K562 (cell line): ENCODE results near the gene BRWD1. TPM values are rescaled to one million over a fixed set of nuclear protein-coding genes. Genes with fewer than 3 reads are reported as not detected.

Experiments
- ATAC-seq: fragments of 200-7000 bp; cut with Tn5 transposase; 3 replicates; pipeline ENCODE4 v1.9.1; 2020; ENCODE audit warnings: moderate library complexity
- BruUV-seq: library from RNA; stranded (reverse); fragments of 400-500 nt; replicated peaks from 2 replicates; lab custom pipeline; 2021; lab: Mats Ljungman, UMichigan
- CTCF ChIA-PET: fragments of 300-600 bp; formaldehyde crosslinking; extraction: SDS; loops from one replicate; lab custom pipeline; 2021; ENCODE audit warnings: low intra/inter-chr PET ratio; lab: Yijun Ruan, JAX
- POLR2A ChIA-PET: fragments of 300-600, 350-650 bp; sonication (Branson Sonifier 250); formaldehyde crosslinking; extraction: SDS; loops from one replicate; lab custom pipeline; 2021; ENCODE audit warnings: antibody characterized with exemption, inconsistent platforms; lab: Yijun Ruan, JAX
- DNase-seq, 4 experiments: peaks; one replicate each; pipeline versions ENCODE4 v3.0.0 to v3.0.0-alpha.2; 2011 to 2018; ENCODE audit warnings: low spot score in 3 of 4, mixed read lengths in 3 of 4; ENCODE audit errors: extremely low read depth in 1 of 4
- FAIRE-seq: peaks from 2 replicates; lab custom pipeline; 2011; peaks lifted over from hg19 to GRCh38; lab: Jason Lieb, UNC
- H2AFZ ChIP-seq: 2 replicates; pipeline ENCODE4 v1.6.0; 2011; ENCODE audit warnings: low read depth, low read length, control low read depth, inconsistent platforms
- H3K27ac ChIP-seq: fragments of 200-600 bp; 3 replicates; pipeline ENCODE4 v1.8.0; 2011; ENCODE audit warnings: low read depth, mild to moderate bottlenecking, control low read depth, inconsistent platforms, low read length, moderate library complexity, mixed read lengths; ENCODE audit errors: extremely low read depth
- H3K27me3 ChIP-seq, 2 experiments: fragments of 300-600 bp in 1 of 2; 2 replicates in 1 of 2; 3 replicates in 1 of 2; pipeline versions ENCODE4 v1.6.0 to v1.8.0; 2011; ENCODE audit warnings: inconsistent platforms in 2 of 2, low read length in 2 of 2, mild to moderate bottlenecking in 1 of 2, mixed read lengths in 1 of 2, moderate library complexity in 1 of 2; ENCODE audit not compliant: control insufficient read depth in 2 of 2, insufficient read depth in 2 of 2
- H3K36me3 ChIP-seq: fragments of 300-600 bp; 3 replicates; pipeline ENCODE4 v1.8.0; 2011; ENCODE audit warnings: mild to moderate bottlenecking, low read length, inconsistent platforms; ENCODE audit not compliant: control insufficient read depth, insufficient read depth
- H3K4me1 ChIP-seq, 2 experiments: fragments of 200-600 bp in 1 of 2; replicated peaks in 1 of 2; 2 replicates in 1 of 2; 3 replicates in 1 of 2; pipeline versions ENCODE4 v1.5.1 to v1.8.0; 2011; ENCODE audit warnings: inconsistent platforms in 2 of 2, low read length in 2 of 2, mild to moderate bottlenecking in 1 of 2, mixed read lengths in 1 of 2, moderate library complexity in 1 of 2; ENCODE audit not compliant: control insufficient read depth in 2 of 2, insufficient read depth in 2 of 2
- H3K4me2 ChIP-seq: 2 replicates; pipeline ENCODE4 v1.6.1; 2011; ENCODE audit warnings: low read length, control low read depth, inconsistent platforms, mixed read lengths; ENCODE audit not compliant: insufficient read depth
- H3K4me3 ChIP-seq: fragments of 200-600 bp; sonication (generic), shearing (Covaris generic); 2 replicates; pipeline ENCODE4 v1.5.1; 2016; ENCODE audit warnings: control low read depth, inconsistent platforms
- H3K79me2 ChIP-seq: fragments of 200-600 bp; 3 replicates; pipeline ENCODE4 v1.8.0; 2011; ENCODE audit warnings: low read length, inconsistent platforms; ENCODE audit not compliant: control insufficient read depth, insufficient read depth
- H3K9ac ChIP-seq, 2 experiments: 2 replicates each; pipeline versions ENCODE4 v1.6.0 to v1.6.1; 2011; ENCODE audit warnings: low read depth in 2 of 2, low read length in 2 of 2, control low read depth in 1 of 2, inconsistent platforms in 1 of 2, mild to moderate bottlenecking in 1 of 2, mixed read lengths in 1 of 2; ENCODE audit not compliant: insufficient read depth in 1 of 2
- H3K9me1 ChIP-seq: one replicate; pipeline ENCODE4 v1.6.0; 2011; ENCODE audit warnings: inconsistent platforms, mild to moderate bottlenecking, low read length, moderate library complexity; ENCODE audit not compliant: control insufficient read depth, insufficient read depth
- H3K9me3 ChIP-seq: replicated peaks from 2 replicates; pipeline ENCODE4 v1.5.1; 2011; ENCODE audit warnings: low read depth, low read length, inconsistent platforms; ENCODE audit not compliant: control insufficient read depth, insufficient read depth
- H4K20me1 ChIP-seq: replicated peaks from 2 replicates; pipeline ENCODE4 v1.6.1; 2011; ENCODE audit warnings: low read length, inconsistent platforms, mixed read lengths; ENCODE audit not compliant: control insufficient read depth, insufficient read depth
- CEBPG ChIP-seq, 3 experiments: fragments of 200-800 bp in 1 of 3; sonication (Bioruptor generic) in 1 of 3; sonication (generic) in 1 of 3; formaldehyde crosslinking in 1 of 3; IDR thresholded peaks in 2 of 3; conservative IDR thresholded peaks in 1 of 3; 2 replicates each; pipeline versions ENCODE4 v1.6.1 to v1.8.0; 2016 to 2022; ENCODE audit warnings: missing compliant biosample characterization in 2 of 3, missing genetic modification characterization in 2 of 3, mild to moderate bottlenecking in 1 of 3, missing genetic modification reagents in 1 of 3
- SPI1 ChIP-seq: IDR thresholded peaks from 2 replicates; pipeline ENCODE4 v1.6.1; 2011; ENCODE audit warnings: low read depth, low read length, control low read depth, borderline replicate concordance
- in situ Hi-C: fragments of 300-500 bp; cut with MboI; formaldehyde crosslinking; loops from 4 replicates; pipeline ENCODE4 v1.15.0; 2018; ENCODE audit warnings: inconsistent platforms, mixed read lengths
- intact Hi-C: fragments of 100-400 bp; cut with micrococcal nuclease; formaldehyde crosslinking; loops from 2 replicates; pipeline ENCODE4 v1.14.2; 2022
- polyA plus RNA-seq, 8 experiments: library from polyadenylated mRNA; depleted of rRNA in 4 of 8; stranded (reverse) in 5 of 8; unstranded in 3 of 8; fragments of >200 nt; fragmentation: Nextera tagmentation in 2 of 8; fragmentation: Illumina TruSeq in 1 of 8; extraction: Ambion mirVana in 2 of 8; extraction: Trizol in 1 of 8; gene quantifications; 2 replicates each; pipeline versions ENCODE4 v1.2.1 to v1.2.3, GENCODE V29; 2011 to 2014; ENCODE audit warnings: inconsistent platforms in 1 of 8, missing spikeins in 1 of 8
- total RNA-seq, 7 experiments: library from RNA; depleted of rRNA in 6 of 7; stranded (reverse); fragments of >200 nt in 6 of 7; fragmentation: Illumina TruSeq in 2 of 7; extraction: Trizol in 2 of 7; gene quantifications; 2 replicates each; pipeline versions ENCODE4 v1.2.1 to v1.2.3, GENCODE V29; 2011 to 2021; ENCODE audit warnings: low replicate concordance in 1 of 7

The BRWD1 gene
- total and polyA plus RNA-seq, 9 of the 15 experiments (the other 6 are each of a cell fraction or from before 2014, with no cell fraction given), result 10.1 to 60.2 (median 34.1) TPM

DNA sequence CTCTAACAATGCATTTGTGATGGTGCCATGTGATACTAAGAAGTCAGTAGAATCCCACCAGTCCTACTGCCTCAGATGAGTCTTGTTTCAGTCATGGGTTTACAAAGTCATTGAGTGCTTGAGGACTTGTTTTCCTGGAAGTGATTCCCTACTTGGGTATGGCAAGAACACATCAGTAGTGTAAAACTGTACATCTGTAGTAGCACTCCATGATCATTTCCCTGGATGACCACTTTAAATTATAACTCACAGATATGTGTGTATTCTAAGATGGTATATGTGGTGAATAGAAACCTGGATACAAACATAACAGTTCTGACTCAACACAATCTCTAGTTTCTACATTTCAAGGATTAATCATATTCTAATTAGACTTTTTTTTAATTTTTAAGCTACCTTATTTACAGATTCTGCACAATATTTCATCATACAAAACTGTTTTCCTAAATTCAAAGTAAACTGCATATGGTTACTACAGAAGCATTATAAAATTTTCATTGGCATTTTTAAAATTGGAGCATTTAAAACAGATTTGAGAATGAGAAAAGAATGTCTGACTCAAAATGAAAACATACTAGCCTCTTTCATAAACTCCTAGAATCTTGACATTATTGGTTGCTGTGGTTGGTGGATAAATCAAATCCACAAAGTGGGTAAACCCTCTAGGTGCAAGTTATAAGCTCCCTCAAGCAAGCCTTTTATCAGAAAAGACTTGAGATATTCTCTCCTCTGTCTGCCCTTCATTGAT lies 123.4 kb downstream of the BRWD1 start:
- no peak overlapping the region for H3K4me3 ChIP-seq
- no peaks in the 10 kb centered on the region for H3K9me3 ChIP-seq
- no peak for DNase-seq
- intact Hi-C loops (loop anchor here (10.0 kb wide), 1 partner anchor 125 kb away; the partner anchor contains the start of gene BRWD1), in situ Hi-C loops (no loop called here)
- ChIA-PET CTCF (no interaction called here), POLR2A (interaction anchor here (0.6 to 1.5 kb wide), 2 partner anchors 9 to 23 kb away, joined by 3 to 4 read pairs; no protein-coding TSS in a partner anchor)
- no peak overlapping the region for H3K27ac ChIP-seq
- ATAC-seq, result no peak; the same call in 2 of the 3 replicates
- BruUV-seq, result no TSS peak
- H3K79me2 ChIP-seq, result peaks cover 3% of the 10 kb centered on the region; the same call in 2 of the 3 replicates
- H3K36me3 ChIP-seq, result peaks cover 24% of the 10 kb centered on the region; the same call in 2 of the 3 replicates
- H3K27me3 ChIP-seq, result no peaks in the 10 kb centered on the region
- H3K4me2 ChIP-seq, result no peak overlapping the region
- no peak overlapping the region for H3K9ac ChIP-seq
- no peak for TF ChIP-seq SPI1
- TF ChIP-seq CEBPG (CRISPR knock-in tag; IDR thresholded peaks at IDR 0.05), result no peak
- 0 out of 4 replicates have a peak, but pooled peaks of 1 of the 2 experiments have one; percentile 20 for TF ChIP-seq CEBPG (tag; conservative IDR thresholded peaks at IDR 0.05 in 1 of 2, IDR thresholded peaks at IDR 0.05 in 1 of 2)
- no peaks in the 10 kb centered on the region for H4K20me1 ChIP-seq
- no peaks in the 10 kb centered on the region; a peak in 2 of 5 replicates for H3K4me1 ChIP-seq
- H3K9me1 ChIP-seq, result no peaks in the 10 kb centered on the region
- FAIRE-seq, result peak; percentile 6
- no peak overlapping the region for H2AFZ ChIP-seq
